SU-DHL-6 (cell line): ENCODE data around the gene IL1R1.

Experiments
- EZH2phosphoT487 ChIP-seq: fragments of 200-600 bp; sonication (generic), shearing (Covaris generic); conservative IDR thresholded peaks from 2 replicates; pipeline ENCODE4 v1.6.1; 2018; ENCODE audit warnings: mild to moderate bottlenecking, antibody characterized with exemption, low read length, moderate library complexity, mixed read lengths
- TF ChIP-seq, protein P1 (sequence below): fragments of 200-600 bp; sonication (generic); IDR thresholded peaks from one replicate; pipeline ENCODE4 v1.5.1; 2017; ENCODE audit warnings: antibody characterized with exemption, mild to moderate bottlenecking, low read length, moderate library complexity; ENCODE audit not compliant: insufficient read depth, poor library complexity, severe bottlenecking

DNA sequence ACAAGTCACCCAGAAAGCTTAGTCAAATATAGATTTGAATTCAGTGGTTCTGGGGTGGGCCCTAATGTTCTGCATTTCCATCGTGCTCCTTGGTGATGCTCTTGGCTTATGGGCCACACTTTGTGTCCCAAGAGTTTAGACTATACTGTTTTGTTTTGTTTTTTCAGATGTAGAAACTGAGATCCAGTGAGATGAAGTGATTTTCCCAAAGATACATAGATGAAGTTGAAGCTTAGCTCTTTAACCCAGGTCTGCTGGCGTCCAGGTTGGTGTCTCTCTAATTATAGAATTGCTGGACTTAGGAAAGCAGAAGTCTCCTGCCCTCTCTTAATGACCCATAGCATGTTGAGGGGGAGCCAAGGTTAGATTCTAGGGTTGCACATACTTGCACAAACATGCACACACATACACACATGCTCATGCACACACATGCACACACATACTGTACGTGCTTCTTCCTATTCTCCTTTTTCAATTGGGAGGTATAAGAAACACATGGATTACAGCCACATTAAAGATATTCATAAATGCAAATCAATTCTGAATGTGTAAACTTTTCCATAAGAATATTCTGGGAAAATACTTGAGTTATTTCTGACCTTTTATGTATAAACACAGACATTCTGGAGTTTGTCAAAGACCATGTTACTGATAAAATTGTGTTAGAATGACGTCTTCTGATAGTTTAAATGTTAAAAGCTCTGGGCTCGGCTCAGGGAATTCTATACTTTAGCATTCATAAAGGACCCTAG, 41.3 kb upstream of the IL1R1 start:
- TF ChIP-seq, protein P1, sequence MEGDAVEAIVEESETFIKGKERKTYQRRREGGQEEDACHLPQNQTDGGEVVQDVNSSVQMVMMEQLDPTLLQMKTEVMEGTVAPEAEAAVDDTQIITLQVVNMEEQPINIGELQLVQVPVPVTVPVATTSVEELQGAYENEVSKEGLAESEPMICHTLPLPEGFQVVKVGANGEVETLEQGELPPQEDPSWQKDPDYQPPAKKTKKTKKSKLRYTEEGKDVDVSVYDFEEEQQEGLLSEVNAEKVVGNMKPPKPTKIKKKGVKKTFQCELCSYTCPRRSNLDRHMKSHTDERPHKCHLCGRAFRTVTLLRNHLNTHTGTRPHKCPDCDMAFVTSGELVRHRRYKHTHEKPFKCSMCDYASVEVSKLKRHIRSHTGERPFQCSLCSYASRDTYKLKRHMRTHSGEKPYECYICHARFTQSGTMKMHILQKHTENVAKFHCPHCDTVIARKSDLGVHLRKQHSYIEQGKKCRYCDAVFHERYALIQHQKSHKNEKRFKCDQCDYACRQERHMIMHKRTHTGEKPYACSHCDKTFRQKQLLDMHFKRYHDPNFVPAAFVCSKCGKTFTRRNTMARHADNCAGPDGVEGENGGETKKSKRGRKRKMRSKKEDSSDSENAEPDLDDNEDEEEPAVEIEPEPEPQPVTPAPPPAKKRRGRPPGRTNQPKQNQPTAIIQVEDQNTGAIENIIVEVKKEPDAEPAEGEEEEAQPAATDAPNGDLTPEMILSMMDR, result no peak
- no peak for TF ChIP-seq EZH2phosphoT487
